Measurements from ENCODE around the gene EPHB1. TPM values are rescaled to one million over a fixed set of nuclear protein-coding genes. Genes with fewer than 3 reads are reported as not detected.

The EPHB1 gene
- total RNA-seq, 1 experiment from 2014 or later, result 0.86 TPM

DNA sequence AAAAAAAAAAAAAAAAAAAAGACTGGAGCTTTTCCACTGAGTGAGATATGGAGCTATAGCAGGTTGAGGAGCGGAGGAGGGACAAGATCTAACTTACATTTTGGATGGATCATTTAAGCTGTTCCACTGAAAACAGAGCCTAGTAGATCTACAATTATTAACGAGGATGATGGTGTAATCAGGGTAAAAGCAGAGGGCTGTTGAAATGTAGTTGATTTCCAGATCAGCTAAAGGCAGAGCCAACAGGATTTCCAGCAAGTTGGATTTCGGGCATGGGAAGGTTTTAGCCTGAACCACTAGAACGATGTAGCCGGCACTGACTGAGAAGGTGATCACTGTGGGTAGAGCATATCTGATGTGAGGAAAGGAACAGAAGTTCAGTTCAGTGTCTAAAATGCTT lies 360.7 kb downstream of the EPHB1 start:
- no peaks in the 10 kb centered on the region for H3K79me2 ChIP-seq (ENCODE audit: insufficient read depth, low read length)
- H3K27me3 ChIP-seq (ENCODE audit: insufficient read depth, low read length), result peaks cover 14% of the 10 kb centered on the region
- no peak overlapping the region for H2AFZ ChIP-seq (ENCODE audit: low read depth, low read length, poor library complexity, severe bottlenecking)
- H3K4me1 ChIP-seq (ENCODE audit: control insufficient read depth in 1 of 2, insufficient read depth in 2 of 2, low read length in 2 of 2), result no peaks in the 10 kb centered on the region
- no peak for DNase-seq (ENCODE audit: low read depth, low spot score)
- intact Hi-C loops (cut with micrococcal nuclease), result no loop called here
- H3K9me3 ChIP-seq (ENCODE audit: control insufficient read depth in 1 of 2, insufficient read depth in 1 of 2, low read depth in 1 of 2, low read length in 2 of 2), result no peaks in the 10 kb centered on the region
- no peak overlapping the region for H3K4me3 ChIP-seq (replicated peaks in 1 of 2; ENCODE audit: low read depth in 1 of 2, low read length in 2 of 2)
- CTCF ChIA-PET, result no interaction called here
- no peak for ATAC-seq
- H3K36me3 ChIP-seq (ENCODE audit: control insufficient read depth in 1 of 2, insufficient read depth in 2 of 2, low read length in 2 of 2), result no peaks in the 10 kb centered on the region
- POLR2A ChIA-PET, result no interaction called here
- TF ChIP-seq ZNF274 (IDR thresholded peaks at IDR 0.05; ENCODE audit: low read depth, low read length), result no peak
- TF ChIP-seq ATF3 (IDR thresholded peaks at IDR 0.05), result no peak
- TF ChIP-seq SIN3A (IDR thresholded peaks at IDR 0.05; ENCODE audit: low read depth), result no peak
- no peak for TF ChIP-seq SP1 (IDR thresholded peaks at IDR 0.05; ENCODE audit: low read depth)
- no peak for TF ChIP-seq POLR2AphosphoS5 (IDR thresholded peaks at IDR 0.05; ENCODE audit: low read depth, low read length)
- TF ChIP-seq CBX3 (IDR thresholded peaks at IDR 0.05; ENCODE audit: low read depth), result no peak
- TF ChIP-seq TCF7L2 (IDR thresholded peaks at IDR 0.05; ENCODE audit: borderline replicate concordance, extremely low read depth, insufficient read depth, insufficient read length), result no peak
- no peak for TF ChIP-seq MAX (IDR thresholded peaks at IDR 0.05)
- no peak for TF ChIP-seq RAD21 (IDR thresholded peaks at IDR 0.05; ENCODE audit: low read depth)
- TF ChIP-seq FOSL1 (IDR thresholded peaks at IDR 0.05; ENCODE audit: low read depth), result no peak
- no peak for TF ChIP-seq SRF (IDR thresholded peaks at IDR 0.05; ENCODE audit: low read depth)
- TF ChIP-seq EZH2phosphoT487 (IDR thresholded peaks at IDR 0.05; ENCODE audit: borderline replicate concordance), result no peak
- no peak for TF ChIP-seq EZH2 (IDR thresholded peaks at IDR 0.05)
- TF ChIP-seq, protein P1, sequence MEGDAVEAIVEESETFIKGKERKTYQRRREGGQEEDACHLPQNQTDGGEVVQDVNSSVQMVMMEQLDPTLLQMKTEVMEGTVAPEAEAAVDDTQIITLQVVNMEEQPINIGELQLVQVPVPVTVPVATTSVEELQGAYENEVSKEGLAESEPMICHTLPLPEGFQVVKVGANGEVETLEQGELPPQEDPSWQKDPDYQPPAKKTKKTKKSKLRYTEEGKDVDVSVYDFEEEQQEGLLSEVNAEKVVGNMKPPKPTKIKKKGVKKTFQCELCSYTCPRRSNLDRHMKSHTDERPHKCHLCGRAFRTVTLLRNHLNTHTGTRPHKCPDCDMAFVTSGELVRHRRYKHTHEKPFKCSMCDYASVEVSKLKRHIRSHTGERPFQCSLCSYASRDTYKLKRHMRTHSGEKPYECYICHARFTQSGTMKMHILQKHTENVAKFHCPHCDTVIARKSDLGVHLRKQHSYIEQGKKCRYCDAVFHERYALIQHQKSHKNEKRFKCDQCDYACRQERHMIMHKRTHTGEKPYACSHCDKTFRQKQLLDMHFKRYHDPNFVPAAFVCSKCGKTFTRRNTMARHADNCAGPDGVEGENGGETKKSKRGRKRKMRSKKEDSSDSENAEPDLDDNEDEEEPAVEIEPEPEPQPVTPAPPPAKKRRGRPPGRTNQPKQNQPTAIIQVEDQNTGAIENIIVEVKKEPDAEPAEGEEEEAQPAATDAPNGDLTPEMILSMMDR (IDR thresholded peaks at IDR 0.05 in 2 of 3, conservative IDR thresholded peaks at IDR 0.05 in 1 of 3; ENCODE audit: borderline replicate concordance in 1 of 3, insufficient read depth in 1 of 3, low read depth in 2 of 3, low read length in 2 of 3), result no peak
- TF ChIP-seq ELF1 (IDR thresholded peaks at IDR 0.05; ENCODE audit: borderline replicate concordance, low read depth), result no peak
- H3K9me2 ChIP-seq (ENCODE audit: insufficient read depth), result no peaks in the 10 kb centered on the region
- no peak overlapping the region for H3K4me2 ChIP-seq (ENCODE audit: low read length)
- H3K9ac ChIP-seq (ENCODE audit: low read length), result no peak overlapping the region
- H4K20me1 ChIP-seq (ENCODE audit: insufficient read depth), result no peaks in the 10 kb centered on the region
- BruUV-seq (replicated peaks), result no TSS peak
- RAD21 ChIA-PET (ENCODE audit: low non-redundant PET in 1 of 2, low total read pairs in 2 of 2, uncharacterized antibody in 2 of 2, unreplicated experiment in 2 of 2), result no interaction called here
- no peak overlapping the region for H3K27ac ChIP-seq (ENCODE audit: low read depth, low read length)

All from HCT116 (cell line).